GM03348 (cell line): ENCODE data around the gene FAM83G.
"Not testable (repeated sequence)": the region's sequence is repeated elsewhere in the genome, so short reads cannot be mapped to it uniquely, and the experiment has no call there.

Experiments used
- DNase-seq: peaks from one replicate; pipeline ENCODE4 v3.0.0; 2012; ENCODE audit warnings: low spot score

FAM83G gene

GRCh38 chr17:19023209-19023999 lies 18.8 kb upstream of the FAM83G start:
- no peak for DNase-seq

GRCh38 chr17:19022747-19023146 lies 18.2 kb upstream of the FAM83G start:
- no peak for DNase-seq

DNA sequence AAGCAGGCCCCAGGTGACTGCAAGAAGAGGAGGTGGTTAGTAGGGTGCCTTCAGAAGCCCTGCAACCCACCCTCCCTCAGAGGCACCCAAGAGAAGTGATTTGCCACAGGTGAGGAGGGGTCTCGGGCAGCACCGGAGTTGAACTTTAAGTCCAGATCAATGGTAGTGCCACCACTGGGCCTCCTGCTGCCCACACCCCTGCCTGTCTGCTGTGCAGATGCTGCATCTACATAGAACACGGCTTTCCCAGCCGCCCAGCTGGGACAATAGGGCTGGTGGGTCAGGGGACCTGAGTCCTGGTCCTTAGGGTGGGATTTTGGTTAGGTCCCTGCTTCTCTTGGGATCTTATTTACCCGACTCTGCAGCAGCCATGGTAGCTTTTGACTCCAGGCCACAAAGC lies 17.6 kb upstream of the FAM83G start:
- no peak for DNase-seq

- no peak for DNase-seq
Observed at GRCh38 chr17:19021622-19022083, 17.1 kb upstream of the FAM83G start.

DNA sequence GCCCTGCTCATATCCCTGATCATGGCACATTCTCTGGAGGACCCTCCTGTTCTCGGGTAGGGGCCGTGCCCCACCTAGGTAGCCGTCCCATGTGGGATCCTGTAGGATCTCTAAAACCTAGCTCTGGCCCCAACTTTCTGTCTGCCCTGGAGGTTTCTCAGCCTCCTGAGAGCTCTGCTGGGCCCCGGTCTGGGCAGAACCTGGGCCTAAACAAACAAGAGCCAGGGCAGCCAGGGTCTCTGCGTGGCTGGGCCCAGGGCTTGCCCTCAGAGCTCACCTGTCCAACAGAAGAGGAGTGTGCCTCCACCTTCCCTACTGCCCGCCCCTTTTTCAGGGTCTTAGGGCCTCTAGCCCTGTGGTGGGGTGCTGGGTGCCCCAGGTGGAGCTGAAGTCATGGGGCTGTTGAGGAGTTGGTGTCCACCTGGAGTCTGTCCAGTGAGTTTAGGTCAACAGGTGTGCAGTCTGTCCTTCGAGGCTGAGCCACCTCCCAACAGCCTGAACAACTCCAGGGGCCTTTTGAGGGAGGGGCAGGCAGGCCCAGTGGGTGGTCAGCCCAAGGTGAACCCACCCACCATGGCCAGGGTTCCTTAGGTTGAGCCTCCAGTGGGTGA lies 16.6 kb upstream of the FAM83G start:
- DNase-seq: not testable (repeated sequence)

DNA sequence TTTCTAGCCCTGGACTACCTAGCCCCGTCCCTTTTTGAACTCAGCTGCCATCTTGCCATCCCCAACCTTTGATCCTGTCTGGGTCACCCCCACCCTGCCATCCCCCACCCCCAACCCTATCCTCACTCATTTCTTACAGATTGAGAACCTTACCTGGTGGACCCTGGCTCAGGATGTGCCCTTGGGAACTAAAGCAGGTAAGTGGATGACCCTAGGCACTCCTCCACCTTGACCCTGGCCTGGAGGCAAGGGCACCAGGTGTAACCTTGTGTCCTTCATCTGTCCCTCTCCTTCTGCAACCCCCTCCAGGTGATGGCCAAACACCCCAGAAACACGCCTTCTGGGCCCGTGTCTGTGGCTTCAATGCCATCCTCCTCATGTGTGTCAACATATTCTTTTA lies 15.5 kb upstream of the FAM83G start:
- DNase-seq: no peak

GRCh38 chr17:19019041-19019941 lies 14.7 kb upstream of the FAM83G start:
- DNase-seq: no peak

DNA sequence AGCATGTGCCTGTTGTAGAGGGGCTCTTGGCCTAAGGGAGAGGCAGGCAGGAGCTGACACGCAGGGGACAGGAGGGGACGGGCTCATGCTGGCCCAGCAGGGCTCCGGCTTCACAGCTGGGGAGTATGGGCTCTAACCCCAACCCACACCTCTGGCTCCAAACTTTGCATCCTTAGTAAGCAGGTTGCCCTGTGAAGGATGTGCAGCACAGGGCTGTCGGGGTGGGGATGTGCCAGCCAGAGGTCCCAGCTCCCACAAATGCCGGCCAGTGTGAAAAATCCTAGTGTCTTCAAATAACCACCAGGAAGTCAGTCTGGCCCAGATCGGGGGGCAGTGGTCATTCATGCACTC lies 14.0 kb upstream of the FAM83G start:
- DNase-seq: no peak

DNA sequence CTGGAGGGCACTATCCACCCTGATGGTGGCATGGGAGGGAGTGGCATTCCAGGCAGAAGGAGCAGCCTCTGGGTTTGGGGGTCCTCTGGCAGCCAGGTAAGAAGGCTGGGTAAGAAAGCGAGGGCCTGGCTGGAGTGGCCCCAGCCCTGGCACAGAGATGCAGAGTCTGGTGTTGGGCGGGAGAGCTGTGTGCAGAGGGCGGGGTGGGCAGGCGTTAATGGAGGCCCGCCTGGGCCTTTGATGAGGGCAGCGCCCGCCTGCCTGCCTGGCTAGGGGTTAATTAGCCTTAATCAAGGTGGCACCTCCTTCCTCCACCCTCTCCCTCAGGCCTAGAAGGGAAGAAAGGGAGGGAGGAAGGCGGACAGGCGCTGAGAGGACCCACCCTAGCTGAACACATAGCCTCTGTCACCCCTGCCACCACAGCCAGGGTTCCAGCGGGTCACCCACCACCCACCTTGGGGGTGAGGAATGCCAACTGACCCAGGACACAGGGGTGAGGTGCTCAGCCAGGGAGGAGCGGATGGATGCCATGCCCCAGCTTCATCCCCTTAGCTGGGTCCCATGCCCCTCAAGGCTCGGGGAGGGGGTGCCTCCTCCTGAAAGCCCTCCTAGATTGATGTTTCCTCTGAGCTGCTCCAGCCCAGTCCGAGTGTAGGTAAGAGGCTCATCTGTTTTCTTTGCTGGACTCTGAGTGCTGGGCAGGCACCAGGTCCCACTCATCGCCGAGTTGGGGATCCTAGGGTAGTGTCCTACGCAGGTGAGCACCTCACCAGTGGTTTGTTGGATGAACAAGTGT lies 13.4 kb upstream of the FAM83G start:
- DNase-seq: no peak

- no peak for DNase-seq
Observed at GRCh38 chr17:19017401-19017800, 12.8 kb upstream of the FAM83G start.

GRCh38 chr17:19016881-19017280 lies 12.3 kb upstream of the FAM83G start:
- DNase-seq: no peak

GRCh38 chr17:19016297-19016696 lies 11.7 kb upstream of the FAM83G start:
- no peak for DNase-seq

DNA sequence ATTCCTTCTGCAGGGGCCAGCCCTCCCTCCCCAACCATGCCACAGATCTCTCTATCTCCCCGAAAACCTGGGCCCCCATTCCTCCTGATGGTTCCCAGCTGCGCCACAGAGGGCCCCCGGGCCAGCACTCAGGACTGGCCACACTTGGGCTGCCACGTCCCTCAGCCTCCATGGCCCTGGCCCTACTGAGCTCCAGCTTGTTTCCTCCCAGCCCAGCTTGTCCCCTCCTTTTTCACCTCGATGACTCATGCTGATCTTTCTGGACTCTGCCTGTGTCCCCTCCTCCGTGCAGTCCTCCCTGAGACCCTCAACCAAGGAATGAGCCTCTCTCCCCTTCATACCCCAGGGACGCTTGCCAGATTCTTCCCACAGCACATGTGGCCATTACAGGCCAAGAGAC lies 10.9 kb upstream of the FAM83G start:
- no peak for DNase-seq

- DNase-seq: no peak
Observed at GRCh38 chr17:19014628-19015215, 10.2 kb upstream of the FAM83G start.

DNA sequence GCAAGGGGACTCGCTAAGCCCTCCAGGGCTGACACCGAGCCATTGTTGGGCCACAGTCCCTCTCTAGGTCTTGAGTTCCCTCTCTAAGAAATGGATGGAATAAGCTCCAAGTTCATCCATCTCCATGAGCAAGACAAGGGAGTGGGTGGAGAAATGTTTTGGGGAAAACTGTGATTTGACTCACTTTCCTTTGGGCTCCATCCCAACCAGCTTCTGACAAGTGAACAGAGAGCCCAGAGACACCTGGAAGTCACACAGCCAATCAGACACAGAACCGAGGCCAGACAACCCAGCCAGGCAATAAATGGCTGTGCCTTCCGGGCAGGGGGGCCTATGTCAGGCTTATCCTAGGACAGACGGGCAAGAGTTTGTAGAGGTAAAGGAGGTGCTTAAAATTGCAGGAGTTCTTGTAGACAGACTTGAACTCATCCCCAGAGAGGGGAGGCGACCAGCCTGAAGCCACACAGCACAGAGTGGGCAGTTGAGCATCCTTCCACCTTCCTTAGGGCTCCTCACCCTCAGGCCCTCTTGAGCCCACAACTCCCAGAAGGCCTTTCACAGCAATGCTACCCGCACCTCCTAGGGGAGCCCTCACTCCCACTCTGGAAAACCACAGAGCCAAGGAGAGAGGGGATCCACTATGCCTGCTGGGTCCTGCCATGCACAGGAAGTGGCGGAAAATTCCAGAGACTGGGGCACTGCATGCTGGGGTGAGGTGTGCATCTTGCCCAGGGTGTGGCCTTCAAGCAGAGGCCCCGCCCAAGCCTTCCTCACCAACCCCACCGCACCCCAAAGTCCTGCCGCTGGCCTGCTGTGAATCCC lies 9.5 kb upstream of the FAM83G start:
- no peak for DNase-seq

GRCh38 chr17:19013226-19013625 lies 8.7 kb upstream of the FAM83G start:
- DNase-seq: no peak

DNA sequence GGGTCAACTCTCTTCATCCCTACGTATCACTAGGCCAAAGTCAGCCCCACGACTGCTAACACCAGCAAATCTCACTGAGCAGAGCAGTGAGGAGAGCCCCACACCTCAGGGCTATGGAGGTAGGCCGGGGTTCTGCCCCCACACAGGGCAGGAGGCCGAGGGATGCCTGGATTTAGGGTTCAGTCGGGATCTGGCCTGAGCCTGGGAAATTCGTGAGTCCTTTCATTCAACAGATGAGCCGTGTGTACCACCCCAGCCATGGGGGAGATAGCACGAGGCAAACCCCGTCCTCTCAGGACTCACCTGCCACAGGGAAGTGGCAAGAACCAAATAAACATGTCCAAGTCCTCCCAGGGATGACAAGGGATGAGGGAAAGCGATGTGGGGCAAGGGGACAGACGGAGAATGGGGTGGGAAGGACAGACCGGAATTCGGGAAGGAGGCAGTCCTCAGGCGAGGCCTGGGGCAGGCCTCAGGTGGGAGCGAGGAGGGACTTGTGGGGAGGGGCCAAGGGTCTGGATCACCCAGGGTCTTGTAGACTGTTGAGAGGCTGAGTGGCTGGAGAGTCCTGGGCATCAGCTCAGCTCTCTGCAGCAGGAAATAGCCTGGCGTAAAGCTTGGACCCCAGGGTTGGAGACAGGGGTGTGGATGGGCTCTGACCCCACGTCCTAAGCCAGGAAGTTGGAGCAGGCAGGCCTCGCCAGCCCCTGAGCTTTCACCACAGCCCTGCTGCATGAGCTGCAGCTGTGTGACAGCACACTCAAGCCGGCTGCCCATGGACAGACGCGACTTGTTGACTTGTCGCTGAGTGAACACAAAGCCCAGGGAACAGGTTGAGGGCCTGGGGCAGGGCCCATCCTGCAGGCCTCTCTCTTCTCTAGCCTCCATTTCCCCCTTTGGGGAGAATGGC lies 7.9 kb upstream of the FAM83G start:
- no peak for DNase-seq

GRCh38 chr17:19011581-19011980 lies 7.0 kb upstream of the FAM83G start:
- no peak for DNase-seq

GRCh38 chr17:19010729-19011505 lies 6.4 kb upstream of the FAM83G start:
- DNase-seq: no peak
